ENCODE results near the gene MAGI2.

MAGI2 gene

DNA sequence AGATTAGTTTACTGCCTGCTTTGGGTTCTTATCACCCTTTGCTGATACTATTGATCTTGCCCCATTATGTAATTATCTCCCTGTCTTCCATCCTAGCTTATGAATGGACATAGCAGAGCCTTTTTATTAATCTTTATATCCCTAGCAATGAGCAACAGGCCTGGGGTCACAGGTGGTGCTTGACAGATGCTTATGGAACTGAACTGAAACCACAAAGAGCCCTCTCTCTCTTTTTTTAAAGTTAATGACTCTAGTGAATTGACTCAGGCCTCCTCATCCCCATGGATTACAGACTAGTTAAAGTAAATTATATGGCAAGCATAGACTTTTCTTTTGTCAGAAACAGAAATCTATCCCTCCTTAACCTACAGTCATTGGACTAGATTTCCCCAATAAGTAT, 1389.7 kb downstream of the MAGI2 start:
- no peaks in the 10 kb centered on the region for H3K9me3 ChIP-seq (ENCODE audit: insufficient read depth, low read length)
- no peak overlapping the region for H2AFZ ChIP-seq (ENCODE audit: low read depth, low read length, severe bottlenecking)
- no peak overlapping the region for H3K9ac ChIP-seq (ENCODE audit: low read length)
- no peak overlapping the region for H3K27ac ChIP-seq (ENCODE audit: low read depth, low read length)
- H3K36me3 ChIP-seq (ENCODE audit: low read length), result no peaks in the 10 kb centered on the region
- H3K4me3 ChIP-seq (ENCODE audit: insufficient read depth, low read length, poor library complexity, severe bottlenecking), result no peak overlapping the region
- no peaks in the 10 kb centered on the region for H3K27me3 ChIP-seq (ENCODE audit: low read length)
- no peaks in the 10 kb centered on the region for H4K20me1 ChIP-seq (ENCODE audit: low read depth, low read length)
- no peaks in the 10 kb centered on the region for H3K9me2 ChIP-seq (replicated peaks; ENCODE audit: insufficient read depth, low read length)
- TF ChIP-seq EZH2phosphoT487 (conservative IDR thresholded peaks at IDR 0.05; ENCODE audit: low read length), result no peak
- TF ChIP-seq, protein P1, sequence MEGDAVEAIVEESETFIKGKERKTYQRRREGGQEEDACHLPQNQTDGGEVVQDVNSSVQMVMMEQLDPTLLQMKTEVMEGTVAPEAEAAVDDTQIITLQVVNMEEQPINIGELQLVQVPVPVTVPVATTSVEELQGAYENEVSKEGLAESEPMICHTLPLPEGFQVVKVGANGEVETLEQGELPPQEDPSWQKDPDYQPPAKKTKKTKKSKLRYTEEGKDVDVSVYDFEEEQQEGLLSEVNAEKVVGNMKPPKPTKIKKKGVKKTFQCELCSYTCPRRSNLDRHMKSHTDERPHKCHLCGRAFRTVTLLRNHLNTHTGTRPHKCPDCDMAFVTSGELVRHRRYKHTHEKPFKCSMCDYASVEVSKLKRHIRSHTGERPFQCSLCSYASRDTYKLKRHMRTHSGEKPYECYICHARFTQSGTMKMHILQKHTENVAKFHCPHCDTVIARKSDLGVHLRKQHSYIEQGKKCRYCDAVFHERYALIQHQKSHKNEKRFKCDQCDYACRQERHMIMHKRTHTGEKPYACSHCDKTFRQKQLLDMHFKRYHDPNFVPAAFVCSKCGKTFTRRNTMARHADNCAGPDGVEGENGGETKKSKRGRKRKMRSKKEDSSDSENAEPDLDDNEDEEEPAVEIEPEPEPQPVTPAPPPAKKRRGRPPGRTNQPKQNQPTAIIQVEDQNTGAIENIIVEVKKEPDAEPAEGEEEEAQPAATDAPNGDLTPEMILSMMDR (IDR thresholded peaks at IDR 0.05; ENCODE audit: insufficient read depth, low read length, poor library complexity, severe bottlenecking), result no peak
- no peaks in the 10 kb centered on the region for H3K79me2 ChIP-seq (ENCODE audit: insufficient read depth, low read length)
- H3K4me2 ChIP-seq (ENCODE audit: low read depth, low read length, poor library complexity, severe bottlenecking), result no peak overlapping the region
- no peaks in the 10 kb centered on the region for H3F3A ChIP-seq (ENCODE audit: insufficient read depth)

- Histone ChIP-seq H4K20me1 (ENCODE audit: low read depth, low read length) (no peaks in the 10 kb centered on the region), H3K27me3 (ENCODE audit: low read length) (no peaks in the 10 kb centered on the region), H3K9ac (ENCODE audit: low read length) (no peak overlapping the region), H3K9me3 (ENCODE audit: insufficient read depth, low read length) (no peaks in the 10 kb centered on the region), H3K9me2 (replicated peaks; ENCODE audit: insufficient read depth, low read length) (no peaks in the 10 kb centered on the region), H3F3A (ENCODE audit: insufficient read depth) (no peaks in the 10 kb centered on the region), H3K4me3 (ENCODE audit: insufficient read depth, low read length, poor library complexity, severe bottlenecking) (no peak overlapping the region), H3K36me3 (ENCODE audit: low read length) (no peaks in the 10 kb centered on the region), H3K4me2 (ENCODE audit: low read depth, low read length, poor library complexity, severe bottlenecking) (no peak overlapping the region), H2AFZ (ENCODE audit: low read depth, low read length, severe bottlenecking) (no peak overlapping the region), H3K27ac (ENCODE audit: low read depth, low read length) (no peak overlapping the region), H3K79me2 (ENCODE audit: insufficient read depth, low read length) (no peaks in the 10 kb centered on the region)
- TF ChIP-seq, protein P1 (IDR thresholded peaks at IDR 0.05; ENCODE audit: insufficient read depth, low read length, poor library complexity, severe bottlenecking), result no peak
- no peak for TF ChIP-seq EZH2phosphoT487 (conservative IDR thresholded peaks at IDR 0.05; ENCODE audit: low read length)
Observed at GRCh38 chr7:78062214-78062613, 1391.3 kb downstream of the MAGI2 start.

DNA sequence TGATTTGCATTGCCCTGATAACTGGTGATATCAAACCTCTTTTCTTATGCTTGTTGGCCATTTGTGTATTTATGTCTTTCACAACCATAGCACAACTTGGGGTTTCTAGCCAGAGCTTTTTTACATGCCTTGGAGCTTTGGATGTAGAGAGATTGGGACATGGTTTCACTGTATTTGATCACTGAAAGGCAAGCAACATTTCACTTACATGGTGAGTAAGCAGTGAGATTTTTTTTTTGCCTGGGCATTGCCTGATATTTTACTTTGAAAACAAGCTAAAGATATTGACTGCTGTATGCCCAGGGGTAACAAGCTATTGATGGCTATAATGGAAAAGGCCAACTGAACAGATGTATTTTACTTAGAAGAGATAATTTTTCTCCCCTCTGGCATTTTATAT, 1395.9 kb downstream of the MAGI2 start:
- no peaks in the 10 kb centered on the region for H4K20me1 ChIP-seq (ENCODE audit: low read depth, low read length)
- no peak overlapping the region for H3K27ac ChIP-seq (ENCODE audit: low read depth, low read length)
- H3K4me2 ChIP-seq (ENCODE audit: low read depth, low read length, poor library complexity, severe bottlenecking), result no peak overlapping the region
- TF ChIP-seq, protein P1 (IDR thresholded peaks at IDR 0.05; ENCODE audit: insufficient read depth, low read length, poor library complexity, severe bottlenecking), result no peak
- TF ChIP-seq EZH2phosphoT487 (conservative IDR thresholded peaks at IDR 0.05; ENCODE audit: low read length), result no peak
- no peaks in the 10 kb centered on the region for H3K9me3 ChIP-seq (ENCODE audit: insufficient read depth, low read length)
- no peaks in the 10 kb centered on the region for H3K36me3 ChIP-seq (ENCODE audit: low read length)
- no peak overlapping the region for H3K9ac ChIP-seq (ENCODE audit: low read length)
- H2AFZ ChIP-seq (ENCODE audit: low read depth, low read length, severe bottlenecking), result no peak overlapping the region
- no peaks in the 10 kb centered on the region for H3F3A ChIP-seq (ENCODE audit: insufficient read depth)
- H3K4me3 ChIP-seq (ENCODE audit: insufficient read depth, low read length, poor library complexity, severe bottlenecking), result no peak overlapping the region
- no peaks in the 10 kb centered on the region for H3K79me2 ChIP-seq (ENCODE audit: insufficient read depth, low read length)
- H3K9me2 ChIP-seq (replicated peaks; ENCODE audit: insufficient read depth, low read length), result no peaks in the 10 kb centered on the region
- H3K27me3 ChIP-seq (ENCODE audit: low read length), result no peaks in the 10 kb centered on the region
